ENCODE results near the gene TSPAN3. TPM values are rescaled to one million over a fixed set of nuclear protein-coding genes. Genes with fewer than 3 reads are reported as not detected.

The TSPAN3 gene
- total RNA-seq, 2 experiments from 2014 or later = 25.6 to 27.0 TPM

GRCh38 chr15:77024273-77025082, 46.4 kb downstream of the TSPAN3 start:
- peaks cover 58% of the 10 kb centered on the region for H3K4me1 Mint-ChIP-seq (ENCODE audit: low read depth)
- ATAC-seq = no peak

DNA sequence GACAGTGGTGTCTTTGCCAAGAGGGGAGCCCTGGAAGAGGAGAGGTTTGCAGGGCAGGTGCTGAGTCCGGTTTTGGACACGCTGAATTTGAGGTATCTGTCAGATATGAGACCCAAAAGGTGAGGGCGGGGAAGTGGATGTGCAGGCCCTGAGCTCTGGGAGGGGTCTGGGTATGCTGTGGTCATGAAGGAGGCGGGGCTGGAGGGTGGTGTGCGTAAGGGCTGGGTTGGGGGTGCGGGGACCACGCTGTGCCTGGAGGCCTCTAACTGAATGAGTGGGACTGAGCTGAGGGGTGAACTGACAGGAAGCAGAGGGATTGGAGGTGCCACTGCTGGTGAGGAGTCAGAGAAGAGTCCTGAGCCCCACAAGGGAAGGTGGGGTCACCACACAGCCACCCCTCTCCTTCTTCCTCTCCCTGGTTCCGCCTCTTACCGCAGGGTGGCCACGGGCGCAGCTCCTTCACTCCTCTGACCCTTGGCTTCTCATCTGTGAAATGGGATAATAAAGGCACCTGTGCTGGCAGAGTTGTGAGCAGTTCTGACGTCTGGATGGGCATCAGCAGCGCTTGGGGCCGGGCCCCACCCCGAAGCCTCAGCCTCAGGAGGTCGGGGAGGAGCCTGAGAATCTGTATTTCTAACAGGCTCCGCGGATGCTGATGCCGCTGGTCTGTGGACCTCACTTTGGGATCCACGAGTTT, 47.2 kb downstream of the TSPAN3 start:
- Mint-ChIP-seq H3K4me3 (peak overlapping the region; percentile 14), H3K27me3 (no peaks in the 10 kb centered on the region), H3K9me3 (no peaks in the 10 kb centered on the region), H3K36me3 (ENCODE audit: low read depth) (peaks cover 67% of the 10 kb centered on the region), H3K4me1 (ENCODE audit: low read depth) (peaks cover 63% of the 10 kb centered on the region), H3K27ac (peak overlapping the region; percentile 100)
- intact Hi-C loops (cut with micrococcal nuclease) = loop anchor here (5.0 kb wide), 1 partner anchor 36 kb away; no protein-coding TSS in a partner anchor
- ChIA-PET CTCF (interaction anchor here (0.8 to 7.2 kb wide), 21 partner anchors 8 to 73 kb away, joined by 3 to 105 read pairs (median 8); partner anchors contain the start of gene PSTPIP1), POLR2A (interaction anchor here (0.6 to 7.0 kb wide), 5 partner anchors 10 to 95 kb away, joined by 3 to 62 read pairs (median 14); partner anchors contain the start of gene PSTPIP1)
- TF ChIP-seq CTCF (IDR thresholded peaks at IDR 0.05) = no peak
- DNase-seq (peak; percentile 43), ATAC-seq (no peak)

More at GRCh38 chr15:77024273-77025082, 46.4 kb downstream of the TSPAN3 start:
- Mint-ChIP-seq H3K4me3 (no peak overlapping the region), H3K27ac (peak overlapping the region; percentile 100), H3K36me3 (ENCODE audit: low read depth) (peaks cover 68% of the 10 kb centered on the region), H3K27me3 (no peaks in the 10 kb centered on the region), H3K9me3 (no peaks in the 10 kb centered on the region)
- peak; percentile 99 for TF ChIP-seq CTCF (IDR thresholded peaks at IDR 0.05)
- ChIA-PET CTCF (interaction anchor here (1.0 to 7.2 kb wide), 17 partner anchors 8 to 60 kb away, joined by 3 to 105 read pairs (median 8); partner anchors contain the start of gene PSTPIP1), POLR2A (interaction anchor here (1.3 to 7.0 kb wide), 2 partner anchors 29 to 36 kb away, joined by 4 to 62 read pairs; partner anchors contain the start of gene PSTPIP1)
- intact Hi-C loops (cut with micrococcal nuclease) = loop anchor here (5.0 kb wide), 1 partner anchor 37 kb away; no protein-coding TSS in a partner anchor
- peak; percentile 81 for DNase-seq

DNA sequence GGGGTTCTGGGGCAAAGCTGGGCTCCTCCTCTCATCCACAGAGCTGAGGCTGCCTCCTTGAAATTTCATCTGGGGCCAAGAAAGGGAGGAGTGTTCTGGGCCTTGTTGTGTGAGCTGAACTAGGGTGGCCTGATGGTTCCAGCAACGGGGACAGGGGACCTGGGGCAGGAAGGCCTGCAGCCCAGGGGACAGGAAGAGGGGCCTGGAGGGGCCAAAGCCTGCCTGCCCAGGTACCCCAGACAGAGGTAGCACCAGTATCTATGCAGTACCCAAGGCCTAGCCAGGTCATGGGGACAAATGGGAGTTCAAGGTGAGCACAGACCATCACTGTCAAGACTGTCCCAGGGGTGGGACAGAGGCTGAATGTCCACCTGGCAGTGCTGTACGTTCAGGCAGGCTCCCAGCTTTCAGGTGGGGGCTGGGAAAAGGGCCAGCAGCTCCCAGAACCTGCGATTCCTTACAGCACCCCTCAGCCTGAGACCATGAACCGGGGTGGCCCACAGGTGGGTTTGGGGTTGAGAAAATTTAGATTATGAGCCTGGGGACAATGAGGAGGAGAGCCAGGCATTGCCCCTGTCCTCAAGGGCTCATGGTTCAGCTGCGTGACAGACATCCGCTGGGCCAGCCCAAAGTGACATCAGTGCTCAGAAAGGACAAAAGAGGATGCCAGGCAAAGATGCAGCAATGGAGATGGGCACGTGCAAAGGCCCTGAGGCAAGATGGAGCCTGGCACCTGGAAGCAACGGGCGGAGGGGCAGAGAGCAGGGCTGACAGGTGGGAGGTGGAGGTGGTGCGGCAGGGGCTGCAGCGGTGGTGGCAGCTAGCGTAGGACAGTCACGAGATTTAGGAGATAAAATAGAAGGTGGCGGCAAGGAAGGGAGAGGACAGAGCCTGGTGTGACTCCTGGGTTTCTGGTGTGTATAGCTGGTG, 48.0 kb downstream of the TSPAN3 start:
- no peaks in the 10 kb centered on the region for H3K9me3 Mint-ChIP-seq
- no peak for TF ChIP-seq CTCF (IDR thresholded peaks at IDR 0.05)
- peaks cover 71% of the 10 kb centered on the region for H3K4me1 Mint-ChIP-seq (ENCODE audit: low read depth)
- H3K36me3 Mint-ChIP-seq (ENCODE audit: low read depth) = peaks cover 66% of the 10 kb centered on the region
- H3K27ac Mint-ChIP-seq = peak overlapping the region; percentile 100
- H3K4me3 Mint-ChIP-seq = peak overlapping the region; percentile 40
- no peak for ATAC-seq
- ChIA-PET CTCF (interaction anchor here (0.8 to 7.2 kb wide), 22 partner anchors 9 to 72 kb away, joined by 3 to 105 read pairs (median 8); partner anchors contain the start of gene PSTPIP1), POLR2A (interaction anchor here (0.6 to 7.0 kb wide), 12 partner anchors 9 to 119 kb away, joined by 3 to 62 read pairs (median 6); partner anchors contain the start of genes PSTPIP1 and SCAPER)
- intact Hi-C loops (cut with micrococcal nuclease) = loop anchor here (5.0 kb wide), 1 partner anchor 36 kb away; no protein-coding TSS in a partner anchor
- no peak for DNase-seq
- H3K27me3 Mint-ChIP-seq = no peaks in the 10 kb centered on the region

- ChIA-PET CTCF (interaction anchor here (0.7 to 7.2 kb wide), 13 partner anchors 9 to 49 kb away, joined by 3 to 105 read pairs (median 8); no protein-coding TSS in a partner anchor), POLR2A (interaction anchor here (0.6 to 7.0 kb wide), 13 partner anchors 8 to 118 kb away, joined by 3 to 62 read pairs (median 6); partner anchors contain the start of genes PSTPIP1 and SCAPER)
- no peak for TF ChIP-seq CTCF (IDR thresholded peaks at IDR 0.05)
- Mint-ChIP-seq H3K9me3 (no peaks in the 10 kb centered on the region), H3K4me3 (peak overlapping the region; percentile 40), H3K27ac (peak overlapping the region; percentile 100), H3K36me3 (ENCODE audit: low read depth) (peaks cover 57% of the 10 kb centered on the region), H3K4me1 (ENCODE audit: low read depth) (peaks cover 79% of the 10 kb centered on the region), H3K27me3 (no peaks in the 10 kb centered on the region)
- ATAC-seq (peak; percentile 67), DNase-seq (peak; percentile 81)
- intact Hi-C loops (cut with micrococcal nuclease) = loop anchor here (5.0 kb wide), 1 partner anchor 35 kb away; no protein-coding TSS in a partner anchor
Measured at GRCh38 chr15:77021803-77022381, 49.0 kb downstream of the TSPAN3 start.
